Cardiac fibroblast (primary cell): ENCODE data around the gene SDF2L1.
"Not testable (repeated sequence)": the region's sequence is repeated elsewhere in the genome, so short reads cannot be mapped to it uniquely, and the experiment has no call there.

Experiments
- DNase-seq, 2 donors: peaks; one replicate each; pipeline versions ENCODE4 v3.0.0 to v3.0.0-alpha.2; 2010; ENCODE audit warnings: low read depth in 2 of 2
- H3K4me3 ChIP-seq, 2 donors: replicated peaks in 1 of 2; 1 replicate in 1 of 2; 2 replicates in 1 of 2; pipeline ENCODE4 v1.5.1; 2011; ENCODE audit warnings: low read depth in 2 of 2, low read length in 2 of 2, mild to moderate bottlenecking in 2 of 2, moderate library complexity in 1 of 2
- TF ChIP-seq, protein P1 (sequence below): IDR thresholded peaks from one replicate; pipeline ENCODE4 v1.5.1; 2011; ENCODE audit warnings: low read depth, mild to moderate bottlenecking, low read length, inconsistent platforms

The SDF2L1 gene

GRCh38 chr22:21611210-21611977, 30.7 kb upstream of the SDF2L1 start:
- TF ChIP-seq, protein P1, sequence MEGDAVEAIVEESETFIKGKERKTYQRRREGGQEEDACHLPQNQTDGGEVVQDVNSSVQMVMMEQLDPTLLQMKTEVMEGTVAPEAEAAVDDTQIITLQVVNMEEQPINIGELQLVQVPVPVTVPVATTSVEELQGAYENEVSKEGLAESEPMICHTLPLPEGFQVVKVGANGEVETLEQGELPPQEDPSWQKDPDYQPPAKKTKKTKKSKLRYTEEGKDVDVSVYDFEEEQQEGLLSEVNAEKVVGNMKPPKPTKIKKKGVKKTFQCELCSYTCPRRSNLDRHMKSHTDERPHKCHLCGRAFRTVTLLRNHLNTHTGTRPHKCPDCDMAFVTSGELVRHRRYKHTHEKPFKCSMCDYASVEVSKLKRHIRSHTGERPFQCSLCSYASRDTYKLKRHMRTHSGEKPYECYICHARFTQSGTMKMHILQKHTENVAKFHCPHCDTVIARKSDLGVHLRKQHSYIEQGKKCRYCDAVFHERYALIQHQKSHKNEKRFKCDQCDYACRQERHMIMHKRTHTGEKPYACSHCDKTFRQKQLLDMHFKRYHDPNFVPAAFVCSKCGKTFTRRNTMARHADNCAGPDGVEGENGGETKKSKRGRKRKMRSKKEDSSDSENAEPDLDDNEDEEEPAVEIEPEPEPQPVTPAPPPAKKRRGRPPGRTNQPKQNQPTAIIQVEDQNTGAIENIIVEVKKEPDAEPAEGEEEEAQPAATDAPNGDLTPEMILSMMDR, result no peak

DNA sequence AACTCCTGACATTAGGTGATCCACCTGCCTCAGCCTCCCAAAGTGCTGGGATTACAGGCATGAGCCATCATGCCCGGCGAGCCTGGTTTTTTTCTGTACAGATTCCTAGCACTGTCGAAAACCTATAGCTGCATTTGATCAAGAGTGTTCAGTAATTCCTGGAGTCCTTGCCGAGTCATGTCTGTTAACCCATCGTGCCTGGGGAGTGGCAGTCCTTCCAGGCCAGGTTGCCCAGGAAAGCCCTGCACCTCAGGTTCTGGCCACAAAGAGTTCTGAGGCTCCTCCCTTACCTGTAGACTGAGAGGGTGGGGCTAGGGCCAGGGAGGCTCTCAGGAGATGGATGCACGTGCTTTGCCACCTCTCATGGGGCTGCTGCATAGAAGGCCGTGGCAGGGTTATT, 29.2 kb upstream of the SDF2L1 start:
- TF ChIP-seq, protein P1, result no peak
- DNase-seq, result no peak
- H3K4me3 ChIP-seq, result no peak overlapping the region

More at GRCh38 chr22:21611210-21611977, 30.7 kb upstream of the SDF2L1 start:
- no peak overlapping the region for H3K4me3 ChIP-seq
- DNase-seq, result no peak

- no peak for DNase-seq
- no peak overlapping the region for H3K4me3 ChIP-seq
- TF ChIP-seq, protein P1, result no peak
Observed at GRCh38 chr22:21613553-21614233, 28.4 kb upstream of the SDF2L1 start.

- no peak for DNase-seq
- H3K4me3 ChIP-seq, result no peak overlapping the region
- TF ChIP-seq, protein P1, result no peak
Observed at GRCh38 chr22:21615731-21616130, 26.4 kb upstream of the SDF2L1 start.

DNA sequence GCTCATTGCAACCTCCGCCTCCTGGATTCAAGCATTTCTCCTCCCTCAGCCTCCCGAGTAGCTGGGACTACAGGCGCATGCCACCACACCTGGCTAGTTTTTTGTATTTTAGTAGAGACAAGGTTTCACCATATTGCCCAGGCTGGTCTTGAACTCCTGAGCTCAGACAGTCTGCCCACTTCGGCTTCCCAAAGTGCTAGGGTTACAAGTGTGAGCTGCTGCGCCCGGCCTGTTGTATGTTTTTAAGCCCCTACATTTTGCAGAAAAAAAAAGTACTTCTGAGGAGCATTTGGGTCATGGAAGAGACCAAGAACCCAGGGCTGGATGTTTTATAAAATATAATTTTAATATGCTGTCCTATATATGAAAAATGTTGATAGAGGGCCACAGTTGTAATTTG, 24.8 kb upstream of the SDF2L1 start:
- DNase-seq, H3K4me3 ChIP-seq: not testable (repeated sequence)

DNA sequence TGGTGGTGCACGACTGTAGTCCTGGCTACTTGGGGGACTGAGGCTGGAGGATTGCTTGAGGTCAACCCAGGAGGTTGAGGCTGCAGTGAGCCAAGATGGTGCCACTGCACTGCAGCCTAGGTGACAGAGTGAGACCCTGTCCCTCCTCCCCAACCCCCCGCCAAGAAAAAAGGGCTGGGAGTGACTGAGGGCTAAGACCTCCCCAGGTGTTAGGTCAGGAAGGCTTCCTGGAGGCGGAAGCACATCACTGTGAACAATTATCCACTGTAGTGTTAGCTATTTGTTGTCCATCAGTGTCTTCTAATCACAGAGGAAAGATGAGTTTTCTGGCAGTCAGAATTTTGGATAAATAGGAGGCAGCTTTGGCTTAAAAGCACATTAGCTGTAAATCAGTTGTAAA, 21.1 kb upstream of the SDF2L1 start:
- TF ChIP-seq, protein P1, result no peak
- no peak overlapping the region for H3K4me3 ChIP-seq
- no peak for DNase-seq
